GM19372 (cell line): ENCODE results near the gene STK11.
"Not testable (repeated sequence)": the region's sequence is repeated elsewhere in the genome, so short reads cannot be mapped to it uniquely, and the experiment has no call there.

Experiments
- ATAC-seq: cut with Tn5 transposase; IDR thresholded peaks from one replicate; pipeline ENCODE4 v1.9.1; 2021; ENCODE audit warnings: mild to moderate bottlenecking, low read depth, moderate library complexity; ENCODE audit not compliant: unreplicated experiment

Gene STK11

GRCh38 chr19:1168572-1169410, 36.8 kb upstream of the STK11 start:
- ATAC-seq, result no peak

- ATAC-seq, result no peak
These were observed 36.2 kb upstream of the STK11 start for GRCh38 chr19:1169411-1169791.

- ATAC-seq, result no peak
These were observed 35.4 kb upstream of the STK11 start for GRCh38 chr19:1169921-1170885.

- no peak for ATAC-seq
These were observed 34.4 kb upstream of the STK11 start for GRCh38 chr19:1170938-1171754.

GRCh38 chr19:1171755-1172352, 33.7 kb upstream of the STK11 start:
- ATAC-seq, result no peak

- no peak for ATAC-seq
These were observed 33.0 kb upstream of the STK11 start for GRCh38 chr19:1172353-1173158.

GRCh38 chr19:1173159-1173844, 32.3 kb upstream of the STK11 start:
- no peak for ATAC-seq

- peak; percentile 63 for ATAC-seq
These were observed 31.5 kb upstream of the STK11 start, which contains the start of gene SBNO2 for GRCh38 chr19:1173845-1174809. SBNO2 (minus strand) TSS chr19:1174268; CDS start chr19:1154276, 19,992 bp downstream.

GRCh38 chr19:1177322-1178114, 28.1 kb upstream of the STK11 start:
- no peak for ATAC-seq

GRCh38 chr19:1181606-1182005, 24.0 kb upstream of the STK11 start:
- no peak for ATAC-seq

- ATAC-seq, result no peak
These were observed 23.5 kb upstream of the STK11 start for GRCh38 chr19:1182068-1182467.

- no peak for ATAC-seq
These were observed 22.9 kb upstream of the STK11 start for GRCh38 chr19:1182727-1183126.

- no peak for ATAC-seq
These were observed 21.9 kb upstream of the STK11 start for GRCh38 chr19:1183543-1184172.

GRCh38 chr19:1189419-1189818, 16.2 kb upstream of the STK11 start:
- no peak for ATAC-seq

GRCh38 chr19:1199531-1199930, 6.0 kb upstream of the STK11 start:
- ATAC-seq, result no peak

GRCh38 chr19:1200614-1201013, 5.0 kb upstream of the STK11 start:
- not testable (repeated sequence) for ATAC-seq
